ENCODE measurements around the gene SAP30. TPM values are rescaled to one million over a fixed set of nuclear protein-coding genes. Genes with fewer than 3 reads are reported as not detected.

SAP30 gene
- total and polyA plus RNA-seq, 2 experiments from 2014 or later, result 9.3 to 16.5 TPM

DNA sequence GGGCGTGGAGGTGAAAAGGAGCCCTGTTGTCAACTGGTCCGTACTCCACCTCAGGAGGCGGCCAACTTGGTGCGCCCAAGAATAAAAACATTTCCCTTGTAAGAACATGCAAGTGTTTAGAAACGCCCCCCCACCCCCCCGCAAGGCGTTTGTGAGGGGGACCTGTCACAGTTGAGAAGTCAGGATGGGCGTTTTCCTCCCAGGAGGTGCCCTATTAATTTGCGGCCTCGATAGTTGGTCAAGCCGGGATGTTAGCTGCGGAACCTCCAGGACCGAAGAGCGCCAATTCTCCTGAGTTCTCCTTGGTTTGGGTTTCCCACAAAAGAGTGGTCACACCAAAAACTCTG lies 651 bp upstream of the SAP30 start (continued):
- TF ChIP-seq CTCF (conservative IDR thresholded peaks at IDR 0.05; ENCODE audit: low read depth in 2 of 2), result no peak
- no peak for TF ChIP-seq EZH2phosphoT487 (IDR thresholded peaks at IDR 0.05; ENCODE audit: unreplicated experiment)
- TF ChIP-seq REST (IDR thresholded peaks at IDR 0.05; ENCODE audit: unreplicated experiment), result no peak

DNA sequence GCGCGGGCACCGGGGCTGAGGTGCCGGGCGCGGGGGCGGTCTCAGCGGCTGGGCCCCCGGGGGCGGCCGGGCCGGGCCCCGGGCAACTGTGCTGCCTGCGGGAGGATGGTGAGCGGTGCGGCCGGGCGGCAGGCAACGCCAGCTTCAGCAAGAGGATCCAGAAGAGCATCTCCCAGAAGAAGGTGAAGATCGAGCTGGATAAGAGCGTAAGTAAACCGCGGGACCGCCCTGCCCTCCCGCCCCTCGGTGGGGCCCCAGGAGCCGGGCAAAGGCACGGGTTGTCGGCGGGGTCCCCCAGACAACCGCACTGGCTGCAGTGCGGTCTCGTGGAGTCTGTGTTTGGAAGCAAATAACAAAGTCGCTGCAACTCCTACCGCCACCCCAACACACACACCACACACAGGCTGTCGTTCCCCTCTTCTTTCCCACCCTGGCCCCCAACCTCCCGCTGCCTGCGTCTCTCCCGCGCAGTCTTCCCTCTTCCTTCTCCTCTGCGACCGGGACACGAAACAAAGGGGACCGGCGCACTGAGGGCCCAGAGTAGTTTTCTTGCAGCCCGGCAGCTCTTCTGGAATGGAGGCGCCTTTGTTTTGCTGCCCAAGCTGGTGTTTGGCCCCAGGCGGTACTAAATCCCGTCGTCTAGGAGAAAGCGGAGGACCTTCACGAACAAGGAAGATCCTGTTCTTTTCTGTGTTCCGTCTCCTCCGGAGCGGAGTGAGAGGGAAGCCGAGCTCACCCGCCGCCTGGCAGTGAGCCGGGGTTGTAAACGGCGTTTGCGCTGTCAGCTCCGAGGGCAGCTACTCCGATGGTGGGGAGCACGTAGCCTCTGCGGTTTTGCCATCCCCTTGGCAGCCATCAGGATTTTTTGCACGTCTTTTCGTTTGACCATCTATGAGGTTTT lies 788 bp downstream of the SAP30 start:
- peak overlapping the region; percentile 85 for H3K4me3 ChIP-seq
- H3K4me2 ChIP-seq, result peak overlapping the region; percentile 79
- Mint-ChIP-seq H3K4me3 (peak overlapping the region; percentile 97), H3K4me1 (peaks cover 12% of the 10 kb centered on the region), H3K36me3 (ENCODE audit: low read depth) (peaks cover 6% of the 10 kb centered on the region; the same call in 1 of the 3 replicates), H3K27ac (peak overlapping the region; percentile 72), H3K27me3 (ENCODE audit: insufficient read depth, low read depth, poor library complexity) (peaks cover 16% of the 10 kb centered on the region), H3K9me3 (no peaks in the 10 kb centered on the region; the same call in 2 of the 3 replicates)
- DNase-seq (ENCODE audit: low spot score) (peak; percentile 69), ATAC-seq (peak; percentile 48)
- no peak overlapping the region for H3K27ac ChIP-seq (ENCODE audit: low read depth)
- H3F3A ChIP-seq (replicated peaks; ENCODE audit: low read depth), result 0 out of 2 replicates have a peak, but pooled peaks cover 2% of the 10 kb centered on the region
- peaks cover 7% of the 10 kb centered on the region for H3K4me1 ChIP-seq (ENCODE audit: insufficient read depth)
- no peaks in the 10 kb centered on the region for H3K9me2 ChIP-seq (ENCODE audit: insufficient read depth)
- H3K79me2 ChIP-seq (replicated peaks; ENCODE audit: insufficient read depth), result peaks cover 13% of the 10 kb centered on the region
- no peaks in the 10 kb centered on the region for H3K36me3 ChIP-seq (ENCODE audit: insufficient read depth)
- peaks cover 17% of the 10 kb centered on the region; the same call in 1 of the 2 replicates for H3K27me3 ChIP-seq (ENCODE audit: insufficient read depth)
- TF ChIP-seq ZNF462 (CRISPR knock-in tag; IDR thresholded peaks at IDR 0.05), result no peak
- TF ChIP-seq JUNB (IDR thresholded peaks at IDR 0.05; ENCODE audit: unreplicated experiment), result no peak
- TF ChIP-seq STAT1 (IDR thresholded peaks at IDR 0.05; ENCODE audit: unreplicated experiment), result no peak
- H2AFZ ChIP-seq, result peak overlapping the region; percentile 81
- H4K20me1 ChIP-seq (replicated peaks; ENCODE audit: insufficient read depth), result no peaks in the 10 kb centered on the region

Measured in GM23338 (cell line).